Fibroblast of lung (primary cell): Measurements from ENCODE around the gene TTC14. TPM values are rescaled to one million over a fixed set of nuclear protein-coding genes. Genes with fewer than 3 reads are reported as not detected.

ENCODE experiments used
- DNase-seq, 2 donors: peaks; one replicate each; pipeline versions ENCODE4 v3.0.0 to v3.0.0-alpha.2; 2010; ENCODE audit warnings: low read depth in 2 of 2
- H2AFZ ChIP-seq: 2 replicates; pipeline ENCODE4 v1.5.1; 2012; ENCODE audit warnings: low read length, control low read depth, inconsistent platforms
- H3K27ac ChIP-seq: 2 replicates; pipeline ENCODE4 v1.5.1; 2011; ENCODE audit warnings: low read length, control low read depth; ENCODE audit not compliant: insufficient read depth
- H3K27me3 ChIP-seq: 2 replicates; pipeline ENCODE4 v1.5.1; 2011; ENCODE audit warnings: mild to moderate bottlenecking, low read length; ENCODE audit not compliant: control insufficient read depth, insufficient read depth
- H3K36me3 ChIP-seq: 2 replicates; pipeline ENCODE4 v1.5.1; 2011; ENCODE audit warnings: low read length; ENCODE audit not compliant: control insufficient read depth, insufficient read depth
- H3K4me1 ChIP-seq: 2 replicates; pipeline ENCODE4 v1.5.1; 2011; ENCODE audit warnings: low read length; ENCODE audit not compliant: control insufficient read depth, insufficient read depth; ENCODE audit errors: extremely low read depth
- H3K4me2 ChIP-seq: 2 replicates; pipeline ENCODE4 v1.5.1; 2011; ENCODE audit warnings: low read length, control low read depth; ENCODE audit not compliant: insufficient read depth; ENCODE audit errors: extremely low read depth
- H3K4me3 ChIP-seq, 4 experiments: fragments of 200-600 bp in 1 of 4; sonication (generic) in 1 of 4; replicated peaks in 1 of 4; 2 replicates each; pipeline ENCODE4 v1.5.1; 2011 to 2016; ENCODE audit warnings: low read length in 4 of 4, low read depth in 3 of 4, mild to moderate bottlenecking in 3 of 4, control low read depth in 2 of 4, inconsistent platforms in 1 of 4, mixed read lengths in 1 of 4; ENCODE audit not compliant: insufficient read depth in 1 of 4; ENCODE audit errors: control extremely low read depth in 1 of 4
- H3K79me2 ChIP-seq: 2 replicates; pipeline ENCODE4 v1.5.1; 2012; ENCODE audit warnings: mild to moderate bottlenecking, low read length, inconsistent platforms; ENCODE audit not compliant: control insufficient read depth, insufficient read depth
- H3K9ac ChIP-seq: 2 replicates; pipeline ENCODE4 v1.5.1; 2011; ENCODE audit warnings: mild to moderate bottlenecking, low read length, control low read depth; ENCODE audit not compliant: insufficient read depth
- H3K9me3 ChIP-seq: 2 replicates; pipeline ENCODE4 v1.5.1; 2012; ENCODE audit warnings: low read depth, low read length; ENCODE audit not compliant: control insufficient read depth, insufficient read depth
- H4K20me1 ChIP-seq: 2 replicates; pipeline ENCODE4 v1.5.1; 2011; ENCODE audit warnings: low read length; ENCODE audit not compliant: control insufficient read depth, insufficient read depth; ENCODE audit errors: extremely low read depth
- EZH2 ChIP-seq: IDR thresholded peaks from 2 replicates; pipeline ENCODE4 v1.5.1; 2012; ENCODE audit warnings: low read length, control low read depth, mild to moderate bottlenecking; ENCODE audit errors: missing control alignments
- polyA plus RNA-seq, 2 donors: library from polyadenylated mRNA; depleted of rRNA in 1 of 2; stranded (reverse) in 1 of 2; unstranded in 1 of 2; fragments of >200 nt; gene quantifications; 2 replicates each; pipeline ENCODE4 v1.2.1, GENCODE V29; 2011 to 2012; ENCODE audit warnings: missing spikeins in 1 of 2
- total RNA-seq: library from RNA; depleted of rRNA; stranded (reverse); fragments of >200 nt; gene quantifications from 2 replicates; pipeline ENCODE4 v1.2.1, GENCODE V29; 2014
- TF ChIP-seq, protein P1 (sequence below), 2 donors: IDR thresholded peaks in 1 of 2; conservative IDR thresholded peaks in 1 of 2; 1 replicate in 1 of 2; 2 replicates in 1 of 2; pipeline ENCODE4 v1.5.1; 2011 to 2012; ENCODE audit warnings: low read length in 2 of 2, control low read depth in 1 of 2, inconsistent platforms in 1 of 2, low read depth in 1 of 2, mild to moderate bottlenecking in 1 of 2

TTC14 gene
- total and polyA plus RNA-seq, 2 donors (not counting 1 experiment from before 2014, with no cell fraction given), result 24.1 to 33.4 TPM

GRCh38 chr3:180594631-180595558, 7.1 kb upstream of the TTC14 start:
- Histone ChIP-seq H3K9ac (no peak overlapping the region), H3K4me1 (no peaks in the 10 kb centered on the region), H3K27me3 (no peaks in the 10 kb centered on the region), H3K79me2 (no peaks in the 10 kb centered on the region), H3K9me3 (no peaks in the 10 kb centered on the region), H3K36me3 (no peaks in the 10 kb centered on the region), H3K4me2 (no peak overlapping the region), H4K20me1 (no peaks in the 10 kb centered on the region), H3K27ac (no peak overlapping the region), H3K4me3 (no peak overlapping the region), H2AFZ (no peak overlapping the region)
- DNase-seq, result peak; percentile 47 to 55
- TF ChIP-seq EZH2, result no peak
- TF ChIP-seq, protein P1, sequence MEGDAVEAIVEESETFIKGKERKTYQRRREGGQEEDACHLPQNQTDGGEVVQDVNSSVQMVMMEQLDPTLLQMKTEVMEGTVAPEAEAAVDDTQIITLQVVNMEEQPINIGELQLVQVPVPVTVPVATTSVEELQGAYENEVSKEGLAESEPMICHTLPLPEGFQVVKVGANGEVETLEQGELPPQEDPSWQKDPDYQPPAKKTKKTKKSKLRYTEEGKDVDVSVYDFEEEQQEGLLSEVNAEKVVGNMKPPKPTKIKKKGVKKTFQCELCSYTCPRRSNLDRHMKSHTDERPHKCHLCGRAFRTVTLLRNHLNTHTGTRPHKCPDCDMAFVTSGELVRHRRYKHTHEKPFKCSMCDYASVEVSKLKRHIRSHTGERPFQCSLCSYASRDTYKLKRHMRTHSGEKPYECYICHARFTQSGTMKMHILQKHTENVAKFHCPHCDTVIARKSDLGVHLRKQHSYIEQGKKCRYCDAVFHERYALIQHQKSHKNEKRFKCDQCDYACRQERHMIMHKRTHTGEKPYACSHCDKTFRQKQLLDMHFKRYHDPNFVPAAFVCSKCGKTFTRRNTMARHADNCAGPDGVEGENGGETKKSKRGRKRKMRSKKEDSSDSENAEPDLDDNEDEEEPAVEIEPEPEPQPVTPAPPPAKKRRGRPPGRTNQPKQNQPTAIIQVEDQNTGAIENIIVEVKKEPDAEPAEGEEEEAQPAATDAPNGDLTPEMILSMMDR (conservative IDR thresholded peaks at IDR 0.05 in 1 of 2, IDR thresholded peaks at IDR 0.05 in 1 of 2; ENCODE audit: low read depth in 1 of 2, low read length in 2 of 2), result peak; percentile 37 to 45

GRCh38 chr3:180595559-180595935, 6.4 kb upstream of the TTC14 start:
- no peaks in the 10 kb centered on the region for H4K20me1 ChIP-seq
- no peaks in the 10 kb centered on the region for H3K4me1 ChIP-seq
- H3K9ac ChIP-seq, result no peak overlapping the region
- no peak for DNase-seq
- H3K4me2 ChIP-seq, result no peak overlapping the region
- no peaks in the 10 kb centered on the region for H3K79me2 ChIP-seq
- no peaks in the 10 kb centered on the region for H3K9me3 ChIP-seq
- TF ChIP-seq, protein P1 (conservative IDR thresholded peaks at IDR 0.05 in 1 of 2, IDR thresholded peaks at IDR 0.05 in 1 of 2; ENCODE audit: low read depth in 1 of 2, low read length in 2 of 2), result no peak
- TF ChIP-seq EZH2, result no peak
- no peak overlapping the region for H3K27ac ChIP-seq
- H3K36me3 ChIP-seq, result no peaks in the 10 kb centered on the region
- no peaks in the 10 kb centered on the region for H3K27me3 ChIP-seq
- no peak overlapping the region for H3K4me3 ChIP-seq
- H2AFZ ChIP-seq, result no peak overlapping the region

DNA sequence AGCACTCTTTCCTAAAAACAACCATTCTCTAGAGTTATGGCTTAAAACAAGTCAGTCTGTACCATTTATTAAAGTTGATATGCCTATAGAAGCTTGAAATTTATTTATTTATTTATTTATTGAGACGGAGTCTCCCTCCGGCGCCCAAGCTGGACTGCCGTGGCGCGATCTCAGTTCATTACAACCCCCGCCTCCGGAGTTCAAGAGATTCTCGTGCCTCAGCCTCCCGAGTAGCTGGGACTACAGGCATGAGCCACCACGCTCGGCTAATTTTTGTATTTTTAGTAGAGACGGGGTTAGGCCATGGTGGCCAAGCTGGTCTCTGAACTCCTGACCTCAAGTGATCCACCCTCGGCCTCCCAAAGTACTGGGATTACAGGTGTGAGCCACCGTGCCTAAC, 1.5 kb upstream of the TTC14 start:
- Histone ChIP-seq H3K36me3 (no peaks in the 10 kb centered on the region), H3K4me1 (no peaks in the 10 kb centered on the region), H3K79me2 (peaks cover 25% of the 10 kb centered on the region), H3K9me3 (no peaks in the 10 kb centered on the region), H3K4me3 (no peak overlapping the region), H3K27me3 (no peaks in the 10 kb centered on the region), H4K20me1 (no peaks in the 10 kb centered on the region), H3K4me2 (no peak overlapping the region), H2AFZ (no peak overlapping the region), H3K27ac (no peak overlapping the region), H3K9ac (no peak overlapping the region)
- DNase-seq, result no peak
- TF ChIP-seq, protein P1 (conservative IDR thresholded peaks at IDR 0.05 in 1 of 2, IDR thresholded peaks at IDR 0.05 in 1 of 2; ENCODE audit: low read depth in 1 of 2, low read length in 2 of 2), result no peak
- TF ChIP-seq EZH2, result no peak
